Naive B cell (primary cell): ENCODE results near the gene SND1. TPM values are rescaled to one million over a fixed set of nuclear protein-coding genes. Genes with fewer than 3 reads are reported as not detected.

Experiments used
- ATAC-seq, 2 donors: fragments of 150-1000 bp; cut with Tn5 transposase; 2 replicates each; pipeline ENCODE4 v1.10.0; 2021; ENCODE audit warnings: low read depth in 2 of 2, mild to moderate bottlenecking in 2 of 2, moderate library complexity in 2 of 2
- DNase-seq: peaks from one replicate; pipeline ENCODE4 v3.0.0; 2022
- H3K27ac Mint-ChIP-seq, 6 donors: one replicate each; pipeline ENCODE4 v1.8.0; 2020 to 2022; ENCODE audit warnings: mild to moderate bottlenecking in 6 of 6, mixed read lengths in 6 of 6, moderate library complexity in 5 of 6, inconsistent platforms in 2 of 6
- H3K27me3 Mint-ChIP-seq, 3 donors: one replicate each; pipeline ENCODE4 v1.8.0; 2021 to 2022; ENCODE audit warnings: mixed read lengths in 3 of 3, mild to moderate bottlenecking in 1 of 3
- H3K36me3 Mint-ChIP-seq, 2 donors: one replicate each; pipeline ENCODE4 v1.8.0; 2020 to 2022; ENCODE audit warnings: mixed read lengths in 2 of 2, inconsistent platforms in 1 of 2, mild to moderate bottlenecking in 1 of 2
- H3K4me1 Mint-ChIP-seq, 3 donors: one replicate each; pipeline ENCODE4 v1.8.0; 2020 to 2022; ENCODE audit warnings: mixed read lengths in 3 of 3, inconsistent platforms in 1 of 3, mild to moderate bottlenecking in 1 of 3, moderate library complexity in 1 of 3
- H3K4me3 Mint-ChIP-seq, 8 donors: one replicate each; pipeline ENCODE4 v1.8.0; 2020 to 2022; ENCODE audit warnings: mild to moderate bottlenecking in 8 of 8, mixed read lengths in 8 of 8, moderate library complexity in 8 of 8, inconsistent platforms in 2 of 8
- H3K9me3 Mint-ChIP-seq, 7 donors: one replicate each; pipeline ENCODE4 v1.8.0; 2020 to 2022; ENCODE audit warnings: mixed read lengths in 7 of 7, mild to moderate bottlenecking in 5 of 7, inconsistent platforms in 2 of 7, moderate library complexity in 1 of 7
- polyA plus RNA-seq, 6 donors: library from polyadenylated mRNA; unstranded; fragments of 300-500 nt; fragmentation: Illumina TruSeq; gene quantifications; one replicate each; pipeline ENCODE4 v1.2.3, GENCODE V29; 2021; ENCODE audit warnings: low read depth in 6 of 6

Gene SND1
- polyA plus RNA-seq, 6 donors from 2014 or later, result 50.6 to 83.1 (median 74.2) TPM

DNA sequence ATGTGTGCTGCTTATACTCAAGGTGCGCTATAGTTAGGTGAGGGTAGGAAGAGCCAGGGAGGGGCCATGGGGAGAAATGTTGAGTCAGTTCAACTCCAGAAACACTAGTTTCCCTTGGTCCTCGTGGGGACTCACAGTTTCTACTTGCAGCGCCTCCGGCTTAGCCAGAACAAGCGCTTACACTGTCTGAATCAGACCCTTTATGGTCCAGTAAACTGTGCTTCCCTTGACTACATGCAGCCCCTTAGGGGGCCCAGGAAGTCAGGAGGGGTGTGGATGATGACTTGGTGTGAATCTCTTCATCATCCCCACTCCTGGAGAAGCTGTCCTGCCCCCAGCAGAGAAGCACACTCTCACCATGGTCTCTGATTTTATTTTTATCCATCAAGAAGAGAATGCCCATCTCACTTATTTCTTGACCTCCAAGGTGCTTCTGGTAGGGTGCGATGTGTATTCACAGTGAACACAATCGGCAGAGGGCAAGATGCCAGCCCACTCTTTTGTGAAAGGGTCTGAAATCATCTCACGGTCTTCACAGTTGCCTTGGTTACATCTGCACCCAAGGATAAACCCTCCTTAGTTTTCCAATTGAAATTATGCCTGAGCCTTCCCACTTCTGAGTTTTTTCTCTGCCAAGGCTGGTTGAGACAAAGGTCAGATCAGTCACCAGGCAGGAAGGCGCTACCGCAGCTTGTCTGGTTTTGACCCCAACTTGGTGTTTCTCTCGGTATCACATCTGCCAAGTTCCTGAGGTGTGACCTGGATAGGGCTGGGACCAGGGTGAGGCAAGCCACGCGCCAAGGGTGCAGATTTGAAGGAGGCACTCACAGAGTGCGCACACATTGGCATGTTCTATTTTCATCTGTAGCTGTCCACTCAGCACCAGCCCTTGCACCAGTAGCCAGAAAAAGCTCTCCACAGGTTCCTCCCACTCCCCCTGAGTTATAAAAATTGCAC is 441.9 kb downstream of the SND1 start:
- H3K36me3 Mint-ChIP-seq, result peaks cover 14 to 16% of the 10 kb centered on the region in 2 donors
- peak overlapping the region in 1 of 6 donors; percentile 5 for H3K27ac Mint-ChIP-seq
- ATAC-seq (no peak), DNase-seq (no peak)
- H3K9me3 Mint-ChIP-seq, result peaks cover 0 to 2% (median 0%) of the 10 kb centered on the region in 7 donors
- H3K4me3 Mint-ChIP-seq, result peak overlapping the region in 2 of 8 donors; percentile 5 to 32
- H3K27me3 Mint-ChIP-seq, result no peaks in the 10 kb centered on the region
- peaks cover 0 to 11% (median 8%) of the 10 kb centered on the region in 3 donors for H3K4me1 Mint-ChIP-seq

DNA sequence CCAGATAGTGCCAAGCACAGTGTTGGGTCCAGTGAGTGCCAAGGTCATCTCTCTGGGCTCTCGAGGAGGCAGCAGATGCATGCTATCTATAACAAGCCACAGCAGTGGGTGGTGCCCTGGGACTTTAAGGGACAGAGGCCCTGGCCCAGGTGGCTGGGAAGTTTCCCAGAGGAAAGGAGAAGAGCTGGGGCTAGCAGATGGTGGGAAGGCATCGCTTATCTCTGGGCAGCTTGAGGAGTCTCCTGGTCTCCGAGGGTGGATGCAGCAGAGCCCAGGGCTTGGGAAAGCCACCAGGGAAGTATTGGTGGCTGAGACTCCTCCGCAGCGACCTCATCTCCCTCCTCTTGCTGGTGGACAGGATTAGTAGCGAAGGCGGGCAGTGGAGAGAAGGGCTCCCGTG is 442.7 kb downstream of the SND1 start:
- ATAC-seq (no peak), DNase-seq (no peak)
- Mint-ChIP-seq H3K36me3 (peaks cover 14 to 16% of the 10 kb centered on the region in 2 donors), H3K4me3 (no peak overlapping the region), H3K9me3 (peaks cover 0 to 2% (median 0%) of the 10 kb centered on the region in 7 donors), H3K27me3 (no peaks in the 10 kb centered on the region), H3K4me1 (peaks cover 0 to 18% (median 8%) of the 10 kb centered on the region in 3 donors), H3K27ac (peak overlapping the region in 2 of 6 donors; percentile 37 to 93)

DNA sequence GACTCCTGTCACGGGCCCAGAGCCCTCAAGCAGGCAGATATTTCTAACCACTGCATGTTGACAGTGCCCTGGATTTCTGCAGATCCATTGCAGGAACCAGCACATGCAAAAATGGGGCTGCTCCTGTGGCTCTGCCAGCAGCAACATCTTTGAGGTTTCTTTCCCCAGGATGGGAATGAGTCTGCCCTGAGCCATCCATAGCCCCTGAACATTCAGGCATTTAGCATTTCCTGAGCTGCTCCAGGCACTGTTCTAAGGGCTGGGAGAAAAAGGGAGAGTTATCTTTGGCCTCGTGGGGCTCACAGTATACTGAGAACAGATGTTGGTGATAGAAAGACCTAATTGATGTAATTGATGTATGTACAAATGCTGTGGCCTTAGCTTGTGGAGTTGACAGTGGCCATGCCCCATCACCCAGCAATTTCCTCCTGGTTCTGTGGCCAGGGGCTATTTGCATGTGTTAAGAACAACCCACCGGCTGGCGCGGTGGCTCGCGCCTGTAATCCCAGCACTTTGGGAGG is 445.3 kb downstream of the SND1 start:
- DNase-seq (no peak), ATAC-seq (no peak)
- Mint-ChIP-seq H3K4me1 (peaks cover 10 to 40% (median 29%) of the 10 kb centered on the region in 3 donors), H3K4me3 (no peak overlapping the region), H3K36me3 (no peaks in the 10 kb centered on the region), H3K27ac (peak overlapping the region in 1 of 6 donors; percentile 19), H3K9me3 (peaks cover 0 to 2% (median 0%) of the 10 kb centered on the region in 7 donors), H3K27me3 (no peaks in the 10 kb centered on the region)

DNA sequence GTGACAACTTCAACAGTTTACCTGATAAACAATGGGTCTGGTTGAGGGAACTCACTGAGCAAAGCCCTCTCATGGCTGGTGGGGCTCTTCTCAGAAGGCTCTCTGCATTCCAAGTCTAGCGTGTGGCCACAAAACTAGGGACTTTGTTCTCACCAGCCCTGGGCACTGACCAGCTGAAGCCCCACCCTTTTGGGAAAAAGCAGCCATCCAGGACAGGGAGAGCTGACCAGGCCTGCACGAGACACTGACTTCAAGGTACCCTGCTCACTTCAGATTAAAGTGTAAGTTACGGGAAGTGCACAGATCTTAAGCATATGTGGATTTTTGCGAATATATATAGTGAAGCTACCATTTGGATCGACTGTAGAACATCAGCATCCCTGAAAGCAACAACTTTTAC is 446.6 kb downstream of the SND1 start:
- ATAC-seq (no peak), DNase-seq (no peak)
- Mint-ChIP-seq H3K4me1 (peaks cover 13 to 42% (median 38%) of the 10 kb centered on the region in 3 donors), H3K36me3 (no peaks in the 10 kb centered on the region), H3K9me3 (peaks cover 0 to 2% (median 0%) of the 10 kb centered on the region in 7 donors), H3K27me3 (no peaks in the 10 kb centered on the region), H3K4me3 (no peak overlapping the region), H3K27ac (peak overlapping the region in 1 of 6 donors; percentile 72)

DNA sequence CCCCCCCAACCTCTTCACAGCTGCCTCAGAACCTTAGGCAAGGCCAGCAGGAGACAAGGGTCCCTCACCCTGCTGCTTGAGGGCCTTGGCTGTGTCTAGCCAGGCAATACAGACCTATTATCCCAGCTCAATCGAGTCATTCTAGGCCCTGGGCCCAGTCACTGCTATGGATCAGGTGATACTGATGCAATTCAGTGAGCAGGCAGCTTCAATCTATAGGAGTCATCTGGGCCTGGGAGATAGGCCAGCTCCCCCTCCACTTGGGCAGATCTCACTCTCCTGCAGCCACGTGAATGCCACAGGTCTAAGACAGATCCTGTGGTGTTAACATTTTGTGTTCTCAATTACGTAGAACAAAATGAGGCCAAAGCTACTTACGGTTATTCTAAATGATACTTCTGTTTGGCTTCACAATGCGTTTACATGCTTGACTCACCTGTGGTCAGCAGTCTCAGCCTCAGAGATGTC is 447.2 kb downstream of the SND1 start:
- Mint-ChIP-seq H3K36me3 (no peaks in the 10 kb centered on the region), H3K27me3 (no peaks in the 10 kb centered on the region), H3K4me1 (peaks cover 16 to 41% (median 40%) of the 10 kb centered on the region in 3 donors), H3K27ac (peak overlapping the region in 3 of 6 donors; percentile 28 to 74 (median 38)), H3K9me3 (peaks cover 0 to 2% (median 0%) of the 10 kb centered on the region in 7 donors), H3K4me3 (peak overlapping the region in 1 of 8 donors; percentile 1)
- DNase-seq, result no peak
- ATAC-seq, result no peak

DNA sequence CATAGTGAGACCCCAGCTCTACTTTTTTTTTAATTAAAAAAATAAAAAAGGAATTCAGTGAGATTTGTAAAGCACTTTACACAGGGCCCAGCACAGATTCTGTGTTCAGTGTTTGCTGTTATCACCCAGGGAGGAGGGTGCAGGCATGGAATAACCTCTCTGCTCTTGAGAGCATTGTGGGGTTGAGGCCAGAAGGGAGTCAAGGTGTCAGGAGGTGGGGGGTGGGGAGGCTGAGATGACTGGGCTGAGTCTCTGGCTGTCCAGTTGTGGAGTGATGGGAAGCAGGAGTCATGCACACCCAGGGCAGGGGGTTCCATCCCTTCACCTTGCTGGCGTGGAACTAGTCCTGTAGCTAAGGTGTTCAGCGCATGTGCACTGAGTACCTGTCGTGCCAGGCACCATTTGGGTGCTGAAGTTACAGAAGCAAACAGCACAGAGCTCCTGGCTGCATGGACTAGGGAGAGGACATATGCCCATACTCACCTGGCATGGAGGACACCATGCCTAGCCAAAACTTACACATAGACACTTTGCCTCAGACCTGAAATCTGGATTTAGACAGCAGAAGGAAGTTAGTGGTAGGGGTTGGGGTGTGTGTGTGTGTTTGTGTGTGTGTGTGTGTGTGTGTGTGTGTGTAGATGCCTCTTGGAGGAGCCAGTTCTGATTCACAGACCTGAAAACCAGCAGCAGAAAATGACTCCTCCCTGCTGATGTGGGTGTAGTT is 448.4 kb downstream of the SND1 start:
- DNase-seq, result no peak
- ATAC-seq, result no peak
- Mint-ChIP-seq H3K9me3 (peaks cover 0 to 2% (median 0%) of the 10 kb centered on the region in 7 donors), H3K27me3 (no peaks in the 10 kb centered on the region), H3K4me1 (peaks cover 21 to 52% (median 51%) of the 10 kb centered on the region in 3 donors), H3K4me3 (peak overlapping the region in 1 of 8 donors; percentile 87), H3K27ac (peak overlapping the region in 4 of 6 donors; percentile 16 to 49 (median 28)), H3K36me3 (no peaks in the 10 kb centered on the region)

DNA sequence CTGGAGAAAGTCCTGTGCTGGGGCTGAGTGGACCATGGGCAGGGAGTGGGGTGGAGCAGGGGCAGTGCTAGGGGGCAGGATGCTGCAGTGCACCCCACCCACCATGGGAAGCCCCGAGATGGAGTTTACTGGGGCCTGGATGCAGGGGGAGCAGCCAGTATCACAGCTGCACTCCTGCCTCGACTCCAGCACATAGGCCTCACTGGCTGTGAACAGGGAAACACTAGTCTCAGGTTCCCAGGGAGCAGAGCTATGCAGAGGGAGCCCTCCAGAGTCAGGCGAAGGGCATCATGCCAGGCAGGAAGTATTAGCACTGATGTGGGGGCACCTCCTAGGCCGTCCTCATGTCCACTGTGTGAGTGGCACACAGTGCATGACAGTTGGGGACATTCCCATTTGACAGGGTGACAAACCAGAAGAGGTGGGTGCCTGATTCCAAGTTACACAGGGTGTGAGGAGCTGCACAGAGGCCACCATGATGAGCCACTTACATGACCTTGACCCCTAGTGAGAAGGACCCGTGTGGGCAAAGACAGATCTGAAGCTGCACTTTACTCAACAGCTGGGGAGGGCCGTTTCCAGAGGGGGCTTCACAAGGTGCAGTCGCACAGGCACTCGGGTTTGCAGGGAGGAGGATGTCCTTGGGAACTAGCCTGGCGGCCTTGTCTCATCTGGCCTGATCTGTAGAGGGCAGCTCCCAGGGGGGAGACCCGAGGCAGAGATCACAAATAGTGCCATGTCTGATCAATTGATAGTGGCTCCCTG is 449.1 kb downstream of the SND1 start:
- Mint-ChIP-seq H3K27me3 (no peaks in the 10 kb centered on the region), H3K27ac (peak overlapping the region; percentile 15 to 93 (median 28)), H3K4me3 (peak overlapping the region in 4 of 8 donors; percentile 3 to 87 (median 70)), H3K36me3 (no peaks in the 10 kb centered on the region), H3K4me1 (peaks cover 21 to 55% (median 49%) of the 10 kb centered on the region in 3 donors), H3K9me3 (peaks cover 0 to 2% (median 0%) of the 10 kb centered on the region in 7 donors)
- DNase-seq, result no peak
- ATAC-seq, result no peak

DNA sequence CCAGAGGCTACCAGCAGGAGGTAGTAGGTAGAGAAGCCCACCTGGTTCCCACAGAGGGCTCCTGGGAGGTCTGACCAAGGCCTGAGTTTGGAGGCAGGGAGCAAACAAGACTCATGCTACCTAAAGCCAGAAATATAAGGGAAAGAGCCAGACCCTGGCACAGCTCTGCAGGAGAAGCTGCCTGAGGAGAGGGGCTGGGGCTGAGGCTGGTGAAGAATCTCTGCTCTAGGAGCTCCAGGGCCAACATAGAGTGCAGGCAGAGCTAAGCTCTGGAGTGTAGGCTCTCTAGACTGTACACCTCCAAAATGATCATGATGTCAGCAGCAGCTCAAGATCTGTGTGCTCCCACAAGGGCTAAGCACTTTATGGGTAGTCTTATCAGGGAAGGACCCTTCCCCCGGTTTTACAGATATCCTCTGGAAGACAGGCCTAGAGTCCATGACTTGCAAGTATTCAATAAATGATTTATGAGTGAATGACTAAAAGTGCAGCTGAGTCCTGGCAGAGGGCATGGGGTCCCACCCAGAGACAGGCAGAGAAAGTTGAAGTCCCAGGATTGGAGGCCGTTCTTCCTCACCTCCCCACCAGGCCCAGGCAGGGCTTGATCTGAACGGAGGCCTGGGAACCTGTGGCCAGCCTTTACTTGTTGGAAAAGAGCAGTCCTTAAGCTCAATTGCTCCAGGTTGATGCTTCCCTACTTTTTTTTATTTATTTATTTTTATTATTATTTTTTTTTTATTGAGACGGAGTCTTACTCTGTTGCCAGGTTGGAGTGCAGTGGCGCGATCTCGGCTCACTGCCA is 450.7 kb downstream of the SND1 start:
- H3K27me3 Mint-ChIP-seq, result no peaks in the 10 kb centered on the region
- H3K4me1 Mint-ChIP-seq, result peaks cover 33 to 70% (median 62%) of the 10 kb centered on the region in 3 donors
- DNase-seq (no peak), ATAC-seq (no peak)
- peaks cover 0 to 2% (median 0%) of the 10 kb centered on the region in 7 donors for H3K9me3 Mint-ChIP-seq
- H3K27ac Mint-ChIP-seq, result peak overlapping the region in 5 of 6 donors; percentile 4 to 88 (median 48)
- H3K36me3 Mint-ChIP-seq, result no peaks in the 10 kb centered on the region
- peak overlapping the region; percentile 59 to 96 (median 85) for H3K4me3 Mint-ChIP-seq

DNA sequence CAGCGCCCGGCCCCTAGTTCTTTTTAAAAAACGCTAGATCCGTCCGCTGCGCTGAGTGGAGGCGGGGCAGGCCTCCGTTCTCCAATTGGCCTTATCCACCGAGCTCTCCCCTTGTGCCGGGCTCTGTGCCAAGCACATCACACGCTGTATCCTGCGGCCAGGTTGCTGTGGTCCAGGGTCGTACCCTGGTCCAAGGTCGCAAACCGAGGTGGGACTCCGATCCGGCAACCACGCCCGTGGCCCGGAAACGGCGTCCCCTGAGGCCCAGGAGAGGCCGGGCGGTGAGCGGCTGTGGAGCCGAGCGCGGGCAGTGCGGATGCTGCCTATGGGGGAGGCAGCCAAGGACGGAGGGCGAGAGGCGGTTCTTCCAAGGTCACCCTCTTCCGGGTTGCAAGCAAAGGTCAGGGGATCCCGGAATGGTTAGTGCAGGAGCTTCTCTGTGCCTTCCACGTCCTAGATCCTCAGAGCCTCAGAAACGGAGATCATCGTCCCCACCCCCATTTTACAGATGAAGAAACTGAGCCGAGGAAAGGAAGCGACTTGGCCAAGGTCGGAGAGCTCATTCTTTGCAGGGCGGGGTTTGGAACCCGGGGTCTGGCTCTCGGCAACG is 451.6 kb downstream of the SND1 start:
- Mint-ChIP-seq H3K27ac (peak overlapping the region in 5 of 6 donors; percentile 7 to 88 (median 69)), H3K27me3 (no peaks in the 10 kb centered on the region), H3K9me3 (peaks cover 0 to 2% (median 0%) of the 10 kb centered on the region in 7 donors), H3K36me3 (no peaks in the 10 kb centered on the region), H3K4me3 (peak overlapping the region; percentile 87 to 96 (median 91)), H3K4me1 (peaks cover 41 to 77% (median 71%) of the 10 kb centered on the region in 3 donors)
- ATAC-seq (peak; percentile 44), DNase-seq (peak; percentile 15)

DNA sequence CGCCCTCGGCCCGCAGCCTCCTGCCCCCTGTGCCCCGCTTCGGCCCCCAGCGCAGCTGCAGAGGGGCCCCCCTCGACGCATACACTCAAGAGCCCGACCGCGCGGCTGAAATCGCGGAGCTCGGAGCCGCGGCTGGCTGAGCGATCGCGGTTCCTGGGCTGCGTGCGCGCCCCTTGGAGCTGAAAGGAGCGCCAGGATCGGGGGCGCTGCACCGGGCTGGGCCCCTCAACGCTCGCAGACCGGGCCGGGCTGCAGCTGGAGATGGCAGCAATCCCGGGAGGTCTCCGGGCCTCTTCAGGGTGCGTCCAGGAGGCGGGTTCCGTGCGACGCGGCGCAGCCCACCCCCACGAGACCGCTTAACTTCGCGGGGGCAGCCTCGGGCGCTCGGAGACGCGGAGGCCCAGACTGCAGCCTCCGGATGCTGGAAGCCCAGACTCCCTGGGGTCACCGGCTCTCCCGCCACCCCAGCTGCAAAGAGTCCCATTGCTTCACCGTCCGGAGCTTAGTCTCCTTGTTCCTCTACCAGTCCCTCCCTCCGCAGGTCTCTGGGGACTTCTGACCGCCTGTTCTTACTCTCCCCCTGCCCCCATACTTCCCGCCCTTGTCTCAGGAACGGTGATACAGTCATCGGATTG is 452.2 kb downstream of the SND1 start:
- ATAC-seq (peak; percentile 31 to 32), DNase-seq (peak; percentile 28)
- H3K4me1 Mint-ChIP-seq, result peaks cover 45 to 81% (median 76%) of the 10 kb centered on the region in 3 donors
- H3K27me3 Mint-ChIP-seq, result no peaks in the 10 kb centered on the region
- H3K27ac Mint-ChIP-seq, result peak overlapping the region in 5 of 6 donors; percentile 60 to 94 (median 80)
- H3K4me3 Mint-ChIP-seq, result peak overlapping the region; percentile 87 to 96 (median 94)
- H3K36me3 Mint-ChIP-seq, result no peaks in the 10 kb centered on the region
- H3K9me3 Mint-ChIP-seq, result peaks cover 0 to 2% (median 0%) of the 10 kb centered on the region in 7 donors
